ACC112 (cell line): ENCODE measurements around the gene PEX5L.
"Not testable (repeated sequence)": the region's sequence is repeated elsewhere in the genome, so short reads cannot be mapped to it uniquely, and the experiment has no call there.

ENCODE experiments used
- H2AFZ ChIP-seq: fragments of 200-600 bp; sonication (generic); one replicate; pipeline ENCODE4 v1.6.0; 2017; ENCODE audit warnings: antibody characterized with exemption, low read length; ENCODE audit not compliant: unreplicated experiment
- H3K27ac ChIP-seq: fragments of 200-600 bp; sonication (generic); 2 replicates; pipeline ENCODE4 v1.5.1; 2014; ENCODE audit warnings: low read depth, mild to moderate bottlenecking, antibody characterized with exemption, low read length, moderate library complexity
- H3K27me3 ChIP-seq: fragments of 200-600 bp; sonication (generic); 2 replicates; pipeline ENCODE4 v1.6.1; 2014; ENCODE audit warnings: mild to moderate bottlenecking, antibody characterized with exemption, low read length, moderate library complexity, mixed read lengths; ENCODE audit not compliant: insufficient read depth
- H3K36me3 ChIP-seq: fragments of 200-600 bp; sonication (generic); 2 replicates; pipeline ENCODE4 v1.6.1; 2016; ENCODE audit warnings: mild to moderate bottlenecking, antibody characterized with exemption, low read length, moderate library complexity, mixed read lengths; ENCODE audit not compliant: insufficient read depth
- H3K4me1 ChIP-seq: fragments of 200-600 bp; sonication (generic); one replicate; pipeline ENCODE4 v1.6.1; 2016; ENCODE audit warnings: low read length, mixed read lengths; ENCODE audit not compliant: insufficient read depth, unreplicated experiment, control insufficient read depth
- H3K4me3 ChIP-seq: fragments of 200-600 bp; sonication (generic); 2 replicates; pipeline ENCODE4 v1.5.1; 2014; ENCODE audit warnings: mild to moderate bottlenecking, low read depth, low read length
- H3K79me2 ChIP-seq: fragments of 200-600 bp; sonication (generic); one replicate; pipeline ENCODE4 v1.6.0; 2016; ENCODE audit warnings: low read length; ENCODE audit not compliant: control insufficient read depth, unreplicated experiment, insufficient read depth

The PEX5L gene

DNA sequence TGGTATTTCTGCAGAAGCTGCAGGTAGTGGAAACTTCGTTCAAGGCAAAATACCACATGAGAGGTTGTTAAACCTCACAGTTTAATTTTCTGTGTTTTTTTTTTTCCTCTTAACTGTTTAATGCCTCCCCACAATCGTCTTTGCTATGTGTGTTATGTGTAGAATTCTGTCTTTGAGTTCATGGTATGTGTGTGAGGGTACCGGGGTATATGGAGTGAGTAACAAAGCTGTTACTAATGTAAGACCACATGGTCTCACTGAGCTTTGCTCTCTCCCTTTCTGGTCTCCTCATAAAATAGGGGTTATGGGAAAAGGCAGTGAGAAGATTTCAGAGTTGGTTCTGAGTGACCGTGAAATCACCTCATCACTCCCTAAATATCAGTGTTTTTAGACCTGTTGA, 240.3 kb downstream of the PEX5L start:
- Histone ChIP-seq H3K4me3 (no peak overlapping the region), H3K27me3 (no peaks in the 10 kb centered on the region), H3K4me1 (peaks cover 6% of the 10 kb centered on the region), H3K36me3 (no peaks in the 10 kb centered on the region), H3K79me2 (no peaks in the 10 kb centered on the region), H2AFZ (no peak overlapping the region), H3K27ac (no peak overlapping the region)

DNA sequence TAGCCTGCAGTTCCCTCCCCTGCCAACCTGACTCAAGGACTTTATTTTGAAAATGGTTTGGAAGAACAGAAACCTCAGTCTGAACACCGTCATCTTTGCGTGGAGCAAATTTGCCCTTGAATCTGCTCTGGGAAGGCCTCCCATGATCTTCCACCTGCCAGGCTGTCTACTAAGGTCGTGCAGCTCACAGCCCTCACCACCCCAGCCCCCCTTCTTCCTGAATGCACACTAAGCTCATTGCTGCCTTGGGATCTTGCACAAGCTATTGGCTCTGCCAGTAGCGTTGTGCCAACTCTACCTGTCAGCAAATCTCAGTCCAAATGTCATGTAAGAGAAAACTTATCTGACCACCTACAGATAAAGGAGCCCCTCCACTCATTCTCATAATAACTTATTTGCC, 242.4 kb downstream of the PEX5L start:
- no peaks in the 10 kb centered on the region for H3K27me3 ChIP-seq
- no peaks in the 10 kb centered on the region for H3K36me3 ChIP-seq

DNA sequence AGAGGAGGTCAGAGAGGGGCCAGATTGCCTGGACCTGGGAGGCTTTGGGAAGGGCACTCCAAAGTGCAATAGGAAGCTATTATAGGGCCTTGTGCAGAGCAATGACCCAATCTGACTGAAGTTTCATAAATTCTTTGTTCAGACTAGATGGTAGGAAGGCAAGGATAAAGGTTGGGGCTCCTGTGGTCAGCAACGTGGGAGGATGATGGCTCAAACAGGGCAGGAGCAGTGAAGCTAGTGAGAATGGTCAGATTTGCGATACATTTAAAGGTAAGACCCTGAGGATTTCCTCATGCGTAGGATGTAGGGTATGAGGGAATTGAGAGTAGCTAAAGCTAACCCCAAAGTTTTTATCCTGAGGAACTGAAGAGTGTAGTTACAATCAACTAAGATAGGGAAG, 244.9 kb downstream of the PEX5L start:
- Histone ChIP-seq H3K4me1 (no peaks in the 10 kb centered on the region), H2AFZ (no peak overlapping the region), H3K27me3 (no peaks in the 10 kb centered on the region), H3K36me3 (no peaks in the 10 kb centered on the region), H3K79me2 (no peaks in the 10 kb centered on the region), H3K27ac (no peak overlapping the region), H3K4me3 (no peak overlapping the region)

More for the DNA sequence above, 242.4 kb downstream of the PEX5L start:
- H3K27ac ChIP-seq: no peak overlapping the region
- H2AFZ ChIP-seq: no peak overlapping the region
- no peak overlapping the region for H3K4me3 ChIP-seq
- H3K79me2 ChIP-seq: no peaks in the 10 kb centered on the region
- H3K4me1 ChIP-seq: no peaks in the 10 kb centered on the region

DNA sequence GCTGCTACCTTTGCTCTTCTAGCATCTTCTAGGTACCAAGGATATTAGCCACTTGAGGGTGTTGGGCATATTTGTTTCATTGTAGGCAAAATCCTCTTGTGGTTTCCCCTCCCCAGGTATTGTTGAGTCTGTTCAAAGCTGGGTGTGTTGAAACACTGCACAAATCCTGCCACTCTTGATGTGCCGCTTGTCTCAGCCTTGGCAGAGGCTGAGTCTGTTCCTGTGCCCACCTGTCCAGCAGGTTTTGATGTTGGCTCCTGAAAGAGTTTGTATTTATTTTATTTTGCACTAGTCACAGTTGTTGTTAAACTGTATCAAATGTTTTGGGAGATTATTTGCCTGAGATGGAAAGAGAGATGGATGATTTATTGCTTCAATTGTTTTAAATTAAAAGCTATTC, 247.7 kb downstream of the PEX5L start:
- Histone ChIP-seq H3K27ac (no peak overlapping the region), H3K4me1 (no peaks in the 10 kb centered on the region), H3K36me3 (peaks cover 3% of the 10 kb centered on the region; the same call in 1 of the 2 replicates), H2AFZ (no peak overlapping the region), H3K27me3 (no peaks in the 10 kb centered on the region), H3K4me3 (no peak overlapping the region), H3K79me2 (no peaks in the 10 kb centered on the region)

GRCh38 chr3:179782841-179783240, 253.9 kb downstream of the PEX5L start:
- H2AFZ ChIP-seq, H3K27ac ChIP-seq, H3K27me3 ChIP-seq, H3K4me1 ChIP-seq, H3K79me2 ChIP-seq, H3K4me3 ChIP-seq: not testable (repeated sequence)
- H3K36me3 ChIP-seq: peaks cover 19% of the 10 kb centered on the region; the same call in 1 of the 2 replicates

DNA sequence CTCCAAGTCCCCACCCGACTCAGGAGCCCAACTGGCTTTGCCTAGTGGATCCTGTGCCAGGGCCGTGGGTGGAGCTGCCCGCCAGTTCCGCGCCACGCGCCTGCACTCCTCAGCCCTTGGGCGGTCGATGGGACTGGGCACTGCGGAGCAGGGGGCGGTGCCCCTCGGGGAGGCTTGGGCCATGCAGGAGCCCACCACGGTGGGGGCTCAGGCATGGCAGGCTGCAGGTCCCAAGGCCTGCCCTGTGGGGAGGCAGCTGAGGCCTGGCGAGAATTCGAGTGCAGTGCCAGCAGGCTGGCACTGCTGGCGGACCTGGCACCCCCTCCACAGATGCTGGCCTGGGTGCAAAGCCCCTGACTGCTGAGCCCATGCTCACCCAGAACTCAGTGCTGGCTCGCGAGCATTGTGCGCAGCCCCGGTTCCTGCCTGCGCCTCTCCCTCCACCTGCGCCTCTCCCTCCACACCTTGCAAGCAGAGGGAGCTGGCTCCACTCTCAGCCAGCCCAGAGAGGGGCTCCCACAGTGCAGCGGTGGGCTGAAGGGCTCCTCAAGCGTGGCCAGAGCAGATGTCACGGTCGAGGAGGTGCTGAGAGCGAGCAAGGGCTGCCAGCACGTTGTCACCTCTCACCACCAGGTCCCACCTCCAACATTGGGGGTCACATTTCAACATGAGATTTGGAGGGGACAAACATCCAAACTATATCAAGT, 261.2 kb downstream of the PEX5L start:
- Histone ChIP-seq H3K27ac (no peak overlapping the region), H3K4me1 (no peaks in the 10 kb centered on the region), H3K79me2 (no peaks in the 10 kb centered on the region), H3K4me3 (no peak overlapping the region), H2AFZ (no peak overlapping the region), H3K36me3 (peaks cover 21% of the 10 kb centered on the region; the same call in 1 of the 2 replicates), H3K27me3 (no peaks in the 10 kb centered on the region)

DNA sequence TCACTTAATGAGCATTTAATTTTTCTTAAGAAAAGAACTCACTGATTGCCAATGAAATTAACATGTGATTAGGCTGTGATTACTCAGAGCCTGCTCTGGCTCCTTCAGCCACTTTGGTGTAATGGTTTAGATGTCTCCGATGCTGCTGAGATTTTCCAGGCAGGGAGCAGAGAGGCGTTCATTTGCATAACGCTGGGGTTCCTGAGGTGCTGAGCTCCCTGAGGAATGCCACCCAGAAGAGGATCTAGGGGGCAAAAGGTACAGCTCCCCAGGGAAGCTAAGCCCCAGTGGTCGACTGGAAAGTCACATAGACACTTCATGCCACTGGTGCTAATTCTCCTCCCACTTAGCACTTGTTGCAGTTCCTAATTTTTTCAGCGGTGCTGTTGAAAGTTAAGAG, 264.4 kb downstream of the PEX5L start:
- Histone ChIP-seq H3K27ac (no peak overlapping the region), H3K36me3 (peaks cover 23% of the 10 kb centered on the region; the same call in 1 of the 2 replicates), H3K4me1 (no peaks in the 10 kb centered on the region), H2AFZ (no peak overlapping the region), H3K27me3 (no peaks in the 10 kb centered on the region), H3K79me2 (no peaks in the 10 kb centered on the region), H3K4me3 (no peak overlapping the region)

DNA sequence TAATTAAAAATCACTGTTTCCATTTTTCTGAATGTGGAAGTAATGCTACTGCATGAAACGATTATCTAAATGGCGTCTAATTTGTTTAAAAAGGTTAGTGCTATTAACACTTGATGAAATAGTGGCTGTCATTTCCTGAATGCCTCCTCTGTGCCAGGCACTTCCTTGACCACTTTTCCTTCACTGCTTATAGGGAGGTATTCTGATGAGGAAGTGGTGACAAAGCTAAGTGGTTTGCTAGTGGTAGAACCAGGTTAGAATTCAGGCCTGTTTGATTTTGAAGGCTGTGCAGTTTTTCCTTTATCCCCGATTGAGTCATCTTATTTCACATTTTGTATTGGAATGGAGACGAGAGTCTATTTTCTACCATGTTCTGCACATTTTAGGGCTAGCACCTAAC, 264.9 kb downstream of the PEX5L start:
- Histone ChIP-seq H3K36me3 (peaks cover 23% of the 10 kb centered on the region; the same call in 1 of the 2 replicates), H2AFZ (no peak overlapping the region), H3K4me3 (no peak overlapping the region), H3K27me3 (no peaks in the 10 kb centered on the region), H3K4me1 (no peaks in the 10 kb centered on the region), H3K79me2 (no peaks in the 10 kb centered on the region), H3K27ac (no peak overlapping the region)

GRCh38 chr3:179769411-179770247, 267.1 kb downstream of the PEX5L start:
- Histone ChIP-seq H3K27ac (no peak overlapping the region), H3K79me2 (no peaks in the 10 kb centered on the region), H3K27me3 (no peaks in the 10 kb centered on the region), H3K4me1 (no peaks in the 10 kb centered on the region), H3K4me3 (no peak overlapping the region), H2AFZ (no peak overlapping the region), H3K36me3 (peaks cover 23% of the 10 kb centered on the region; the same call in 1 of the 2 replicates)

DNA sequence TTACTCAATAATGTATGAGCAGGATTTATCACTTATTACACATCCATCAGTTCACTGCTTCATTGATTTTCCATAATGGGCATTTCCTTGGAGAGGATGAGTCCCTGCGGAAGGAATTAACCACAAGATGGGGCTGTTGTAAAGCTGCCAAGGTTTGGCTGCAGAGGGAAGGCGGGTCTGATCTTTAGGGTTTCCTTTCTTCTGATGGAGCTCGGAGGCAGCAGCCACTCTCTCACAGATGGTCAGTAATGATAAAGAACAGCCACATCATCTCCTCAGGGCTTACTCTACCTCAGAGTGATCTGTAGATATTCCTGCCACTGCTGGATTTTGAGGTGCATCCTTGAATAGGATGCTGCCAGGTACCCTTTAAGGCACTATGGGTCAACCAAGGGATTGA, 268.7 kb downstream of the PEX5L start:
- no peaks in the 10 kb centered on the region for H3K79me2 ChIP-seq
- H3K27me3 ChIP-seq: no peaks in the 10 kb centered on the region
- peaks cover 13% of the 10 kb centered on the region; the same call in 1 of the 2 replicates for H3K36me3 ChIP-seq
- H3K4me1 ChIP-seq: no peaks in the 10 kb centered on the region
- H2AFZ ChIP-seq: no peak overlapping the region
- H3K27ac ChIP-seq: no peak overlapping the region
- no peak overlapping the region for H3K4me3 ChIP-seq
